DOHH2 (cell line): ENCODE data around the gene ITGAX.

ENCODE experiments used
- CTCF ChIP-seq: fragments of 200-600 bp; sonication (generic); IDR thresholded peaks from one replicate; pipeline ENCODE4 v1.5.1; 2014; ENCODE audit warnings: antibody characterized with exemption, mild to moderate bottlenecking, low read depth, low read length; ENCODE audit not compliant: poor library complexity, severe bottlenecking
- EZH2phosphoT487 ChIP-seq: fragments of 200-600 bp; sonication (generic); IDR thresholded peaks from 2 replicates; pipeline ENCODE4 v1.6.1; 2017; ENCODE audit warnings: borderline replicate concordance, mild to moderate bottlenecking, antibody characterized with exemption, low read length, moderate library complexity, mixed read lengths

GRCh38 chr16:31335431-31335830, 19.5 kb upstream of the ITGAX start:
- TF ChIP-seq EZH2phosphoT487 (no peak), CTCF (no peak)
